HG02885 (cell line): ENCODE results near the gene OBP2A.
"Not testable (repeated sequence)": the region's sequence is repeated elsewhere in the genome, so short reads cannot be mapped to it uniquely, and the experiment has no call there.

ENCODE experiments used
- ATAC-seq: cut with Tn5 transposase; IDR thresholded peaks from one replicate; pipeline ENCODE4 v1.9.1; 2021; ENCODE audit warnings: mild to moderate bottlenecking; ENCODE audit not compliant: unreplicated experiment, poor library complexity

OBP2A gene

GRCh38 chr9:135508211-135508820 is 37.6 kb upstream of the OBP2A start:
- no peak for ATAC-seq

- ATAC-seq, result no peak
Observed at GRCh38 chr9:135509458-135509857, 36.5 kb upstream of the OBP2A start.

- no peak for ATAC-seq
Observed at GRCh38 chr9:135512241-135512603, 33.7 kb upstream of the OBP2A start.

GRCh38 chr9:135512904-135513303 is 33.0 kb upstream of the OBP2A start:
- no peak for ATAC-seq

- no peak for ATAC-seq
Observed at GRCh38 chr9:135513351-135513846, 32.5 kb upstream of the OBP2A start.

GRCh38 chr9:135513906-135514305 is 32.0 kb upstream of the OBP2A start:
- ATAC-seq, result not testable (repeated sequence)

- no peak for ATAC-seq
Observed at GRCh38 chr9:135514342-135515082, 31.4 kb upstream of the OBP2A start.

- no peak for ATAC-seq
Observed at GRCh38 chr9:135515083-135515951, 30.6 kb upstream of the OBP2A start.

- no peak for ATAC-seq
Observed at GRCh38 chr9:135516132-135516860, 29.6 kb upstream of the OBP2A start.

GRCh38 chr9:135517407-135517822 is 28.5 kb upstream of the OBP2A start:
- ATAC-seq, result no peak

- ATAC-seq, result no peak
Observed at GRCh38 chr9:135519179-135519971, 26.6 kb upstream of the OBP2A start.

- ATAC-seq, result no peak
Observed at GRCh38 chr9:135520916-135521607, 24.9 kb upstream of the OBP2A start, which contains the start of gene LCN1. TSS of gene LCN1 (plus strand) at chr9:135521440. CDS start at chr9:135521498, 58 bp downstream.

- ATAC-seq, result no peak
Observed at GRCh38 chr9:135521608-135522095, 24.3 kb upstream of the OBP2A start.

- ATAC-seq, result no peak
Observed at GRCh38 chr9:135522137-135522877, 23.6 kb upstream of the OBP2A start.

- no peak for ATAC-seq
Observed at GRCh38 chr9:135522931-135523330, 23.0 kb upstream of the OBP2A start.

- no peak for ATAC-seq
Observed at GRCh38 chr9:135523521-135524129, 22.3 kb upstream of the OBP2A start.

GRCh38 chr9:135524130-135524861 is 21.6 kb upstream of the OBP2A start:
- ATAC-seq, result no peak
